ENCODE measurements around the gene LRCH1.

Gene LRCH1

DNA sequence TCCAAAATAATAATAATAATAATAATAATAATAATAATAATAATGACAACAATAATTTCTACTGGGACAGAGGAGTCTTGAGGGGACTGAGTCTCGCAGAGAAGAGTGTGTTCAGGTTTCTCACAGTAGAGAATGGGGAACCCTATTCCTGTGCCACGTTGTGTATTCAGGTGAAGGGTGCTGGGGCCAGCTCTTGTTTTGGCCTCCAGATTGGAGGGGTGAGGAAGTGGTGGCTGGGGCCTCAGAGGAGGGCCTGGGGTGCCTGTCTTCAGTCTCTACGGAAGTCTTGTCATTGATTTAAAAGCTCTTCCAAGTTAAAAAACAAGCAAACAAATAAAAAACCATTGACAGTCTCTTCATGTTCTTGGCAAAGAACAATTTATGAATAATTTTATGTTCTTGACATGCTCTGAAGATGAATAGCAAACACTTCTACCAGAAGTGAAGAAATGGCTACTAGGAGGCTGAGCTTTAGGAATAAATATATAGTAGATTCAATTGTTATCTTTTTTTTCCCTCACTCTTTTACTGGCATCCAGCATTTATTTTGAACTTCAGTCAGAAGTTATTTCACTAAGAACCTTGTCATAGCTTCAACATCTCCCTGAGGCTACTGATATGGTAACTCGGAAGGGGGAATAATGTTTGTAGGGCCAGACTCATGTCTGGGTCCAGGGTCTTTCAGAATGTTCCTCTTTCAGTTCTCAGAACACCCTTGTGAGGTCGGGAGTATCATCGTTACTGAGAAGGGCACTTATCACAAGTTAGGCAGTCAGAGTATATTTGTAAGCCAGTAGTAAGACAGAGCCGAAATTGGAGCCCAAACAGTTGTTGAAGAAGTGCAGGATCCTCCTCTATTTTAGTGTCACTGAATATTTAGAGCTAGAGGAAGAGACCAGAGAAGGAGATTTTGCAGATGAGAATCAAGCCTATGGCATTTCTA lies 13.1 kb downstream of the LRCH1 start:
- DNase-seq, result no peak

GRCh38 chr13:46567671-46568070 lies 14.7 kb downstream of the LRCH1 start:
- no peak for DNase-seq

DNA sequence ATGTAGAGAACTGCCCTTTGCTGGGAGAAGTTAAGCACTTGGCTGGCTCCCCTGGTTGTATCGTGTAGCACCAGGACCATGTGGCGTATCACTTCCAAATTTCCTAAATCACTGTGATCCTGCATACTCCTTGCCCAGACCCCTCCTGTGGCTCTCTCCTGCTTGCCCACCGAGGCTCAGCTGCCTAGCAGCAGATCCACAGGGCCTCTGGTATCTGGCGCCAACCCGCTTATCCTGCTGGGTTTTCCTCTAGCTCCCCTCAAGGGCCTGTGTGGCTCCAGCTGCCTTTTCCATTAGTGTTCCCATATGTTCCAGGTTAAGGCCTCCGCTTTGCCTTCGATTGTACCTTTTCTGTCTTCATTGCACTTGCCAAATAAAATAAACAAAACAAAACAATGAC lies 16.5 kb downstream of the LRCH1 start:
- no peak for DNase-seq

- no peak for DNase-seq
Measured at GRCh38 chr13:46570273-46570672, 17.3 kb downstream of the LRCH1 start.

- DNase-seq, result no peak
Measured at GRCh38 chr13:46571189-46571908, 18.4 kb downstream of the LRCH1 start.

DNA sequence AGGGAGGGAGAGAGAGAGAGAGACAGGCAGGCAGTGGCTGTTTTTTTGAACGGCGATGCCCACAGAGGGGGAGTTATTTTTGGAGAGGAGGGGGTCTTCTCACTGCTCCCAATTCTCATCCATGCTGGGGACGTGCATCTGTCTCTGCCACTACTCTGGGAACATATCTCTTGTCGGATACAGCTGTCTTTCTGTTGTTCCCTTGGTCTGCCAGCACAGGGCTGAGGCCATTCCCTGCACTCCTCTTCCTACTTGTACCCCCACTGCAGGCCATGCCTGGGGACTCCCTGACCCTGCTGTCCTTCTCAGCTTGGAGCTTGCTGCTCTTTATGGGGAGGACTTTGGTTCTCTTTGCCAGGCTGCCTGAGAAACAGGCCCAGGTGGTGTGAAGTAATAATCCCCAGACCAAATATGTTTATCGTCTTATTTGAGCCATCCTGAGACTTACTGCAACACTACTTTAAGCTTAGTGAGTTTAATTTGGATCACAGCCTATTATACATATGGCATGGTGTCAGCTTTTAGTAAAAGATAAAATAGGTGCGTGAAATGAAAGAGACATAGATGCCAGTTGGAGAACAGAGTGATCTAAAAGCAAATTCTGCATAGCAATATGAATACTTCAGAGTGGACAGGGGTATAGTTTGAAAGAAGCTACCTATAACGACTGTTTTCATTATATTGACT lies 19.1 kb downstream of the LRCH1 start:
- no peak for DNase-seq

- DNase-seq, result no peak
Measured at GRCh38 chr13:46572752-46573431, 19.9 kb downstream of the LRCH1 start.

DNA sequence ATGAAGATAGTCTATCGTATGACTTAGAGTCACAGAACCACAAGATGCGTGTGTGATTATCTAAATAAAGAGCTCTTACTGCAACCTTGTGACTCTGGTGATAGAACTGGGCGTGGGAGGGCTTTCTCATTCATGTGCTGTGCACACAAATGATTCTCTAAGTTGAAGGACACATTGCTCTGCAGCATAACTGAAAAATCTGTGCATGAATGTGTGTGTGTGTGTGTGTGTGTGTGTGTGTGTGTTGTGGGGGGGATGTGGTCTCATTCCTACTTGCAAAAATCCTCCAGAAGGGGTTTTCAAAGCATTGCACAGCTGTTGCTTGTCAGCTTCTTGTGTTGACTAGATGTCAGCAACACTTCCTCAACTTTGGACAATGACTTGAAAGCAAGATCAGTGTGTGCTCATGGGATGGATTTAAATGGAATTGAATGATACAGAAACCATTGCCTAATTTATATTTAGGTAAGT lies 22.4 kb downstream of the LRCH1 start:
- no peak for DNase-seq

- DNase-seq, result no peak
Measured at GRCh38 chr13:46575818-46576221, 22.9 kb downstream of the LRCH1 start.

DNA sequence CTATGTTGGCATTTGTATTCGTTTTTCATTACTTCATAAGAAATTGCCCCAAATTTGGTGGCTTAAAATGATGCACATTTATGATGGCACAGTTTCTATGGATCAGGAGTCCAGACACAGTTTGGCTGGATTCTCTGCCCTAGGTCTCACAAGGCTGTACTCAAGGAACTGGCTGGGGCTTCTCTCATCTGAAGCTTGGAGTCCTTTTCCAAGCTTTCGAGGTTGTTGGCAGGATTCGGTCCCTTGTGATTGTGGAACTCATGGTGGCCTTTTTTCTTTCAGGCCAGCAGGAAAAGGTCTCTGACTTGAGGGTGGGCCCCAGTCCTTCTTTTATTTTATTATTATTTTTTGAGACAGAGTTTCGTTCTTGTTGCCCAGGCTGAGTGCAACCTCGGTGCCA lies 23.8 kb downstream of the LRCH1 start:
- DNase-seq, result no peak

DNA sequence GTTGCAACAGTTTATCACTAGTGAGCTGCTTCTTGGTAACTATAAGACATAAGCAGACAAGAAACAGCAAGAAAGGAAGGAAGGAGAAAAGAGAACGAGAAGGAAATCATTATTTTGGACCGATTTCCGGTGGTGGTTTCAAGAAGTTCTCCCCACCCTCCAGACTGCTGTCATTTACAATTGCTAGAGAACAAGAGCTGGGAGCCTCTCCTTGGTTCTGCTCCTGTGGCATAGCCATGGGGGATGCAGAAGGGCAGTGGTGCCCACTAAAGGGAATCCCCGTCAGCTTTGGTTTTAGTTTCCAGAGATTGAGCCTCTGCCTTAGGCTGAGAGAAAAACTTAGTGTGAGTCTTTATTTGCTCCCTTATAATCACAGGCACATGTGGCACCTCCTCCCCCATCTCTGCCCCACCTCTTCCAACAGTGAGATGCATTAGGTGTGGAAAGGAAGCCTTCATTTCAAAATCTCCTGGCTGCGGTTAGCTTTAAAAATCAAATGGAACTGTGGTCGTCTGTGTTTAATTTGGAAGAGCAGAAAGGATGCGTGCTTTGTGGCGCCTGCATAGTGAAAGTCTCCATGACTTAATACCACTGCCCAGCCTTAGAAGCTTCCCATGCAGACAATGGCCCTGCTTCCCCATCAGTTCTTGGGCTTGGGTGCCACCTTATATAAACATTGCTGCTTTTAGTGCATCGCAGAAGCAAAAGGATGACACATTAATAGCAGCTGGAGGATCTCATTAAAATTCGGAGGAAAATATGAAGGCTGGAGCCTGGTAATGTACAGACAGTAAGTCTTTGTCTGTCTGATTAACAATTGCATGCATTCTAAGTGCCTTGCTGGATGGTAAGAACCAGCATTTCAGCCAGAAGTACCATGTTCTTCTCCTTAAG lies 25.0 kb downstream of the LRCH1 start:
- DNase-seq, result no peak

DNA sequence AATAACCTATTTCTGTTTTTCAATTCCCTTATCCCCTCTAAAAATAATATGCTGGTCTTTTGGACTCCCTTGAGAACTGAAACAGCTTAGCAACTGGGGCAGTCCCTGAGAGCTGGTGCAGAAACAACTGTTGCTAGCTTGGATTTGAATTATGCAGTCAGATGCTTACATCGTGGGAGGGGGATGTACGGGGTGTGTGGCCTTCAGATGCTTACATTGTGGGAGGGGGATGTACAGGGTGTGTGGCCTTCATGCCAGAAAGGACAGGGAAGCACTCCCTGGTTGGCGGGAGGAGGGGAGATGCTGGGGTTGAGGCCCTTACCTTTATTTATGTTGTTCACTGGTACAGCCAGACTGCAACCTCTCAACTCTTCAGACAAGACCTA lies 25.6 kb downstream of the LRCH1 start:
- no peak for DNase-seq

- no peak for DNase-seq
Measured at GRCh38 chr13:46580362-46580839, 27.4 kb downstream of the LRCH1 start.

- no peak for DNase-seq
Measured at GRCh38 chr13:46582190-46582589, 29.2 kb downstream of the LRCH1 start.

DNA sequence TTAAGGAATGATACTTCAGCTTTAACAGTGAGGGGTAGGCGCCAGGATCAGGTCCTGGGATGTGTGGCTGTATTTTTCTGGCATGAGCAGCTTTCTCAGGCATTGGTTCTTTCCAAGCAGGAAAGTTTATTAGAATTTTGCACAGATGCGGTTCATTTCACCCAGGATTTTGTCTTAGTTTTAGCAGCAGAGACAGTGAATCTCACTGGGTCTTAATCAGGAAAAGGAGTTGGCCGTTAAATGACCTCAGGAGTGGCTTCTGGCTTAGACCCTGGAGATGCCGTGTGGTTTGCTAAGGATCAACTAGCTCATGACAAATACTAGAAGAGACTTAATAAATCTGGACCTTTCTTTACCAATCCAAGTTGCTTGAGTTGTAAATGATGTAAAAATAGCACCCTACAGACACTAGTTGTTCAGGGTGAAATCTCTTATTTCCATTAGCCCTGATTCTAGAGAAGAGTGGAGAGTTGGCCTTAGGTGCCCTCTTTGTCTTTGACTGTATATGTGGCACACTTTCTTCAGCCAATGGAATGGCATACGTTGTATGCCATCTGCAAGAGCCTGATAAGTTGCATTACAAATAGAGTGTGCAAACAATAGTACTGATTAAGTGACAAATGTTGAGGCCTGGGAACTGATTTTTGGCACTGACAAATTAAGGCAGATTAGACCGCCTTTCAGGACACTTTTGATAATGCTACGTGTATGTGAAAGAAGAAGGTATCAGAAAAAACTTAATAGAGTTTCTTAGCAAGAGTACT lies 34.0 kb downstream of the LRCH1 start:
- no peak for DNase-seq

DNA sequence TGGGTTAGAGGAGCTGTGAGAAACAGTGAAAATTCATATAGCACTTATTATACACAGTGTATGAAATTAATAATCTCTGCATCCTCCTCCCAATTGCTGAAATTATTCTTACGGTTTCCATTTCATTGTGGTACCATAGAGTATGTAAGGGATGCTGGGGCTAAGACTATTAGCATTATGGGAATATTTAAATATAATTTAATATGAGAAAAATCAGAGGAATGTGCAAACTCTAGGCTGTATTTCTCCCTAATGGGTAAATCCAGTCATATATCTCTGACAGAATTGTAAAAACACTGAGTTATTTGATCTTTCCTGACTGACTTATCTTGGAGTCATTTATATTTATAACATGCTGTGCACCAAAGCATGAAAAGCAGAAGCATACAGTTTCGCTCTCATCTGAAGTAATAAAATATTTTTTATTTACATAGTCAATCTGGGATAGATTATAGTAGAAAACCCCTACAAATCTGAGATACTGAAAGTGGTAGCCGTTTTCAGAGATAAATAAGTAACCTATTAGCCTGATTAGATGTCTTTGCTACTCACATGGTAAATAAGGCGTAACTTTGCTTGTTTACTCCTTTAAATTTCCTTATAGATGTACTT lies 34.9 kb downstream of the LRCH1 start:
- no peak for DNase-seq

DNA sequence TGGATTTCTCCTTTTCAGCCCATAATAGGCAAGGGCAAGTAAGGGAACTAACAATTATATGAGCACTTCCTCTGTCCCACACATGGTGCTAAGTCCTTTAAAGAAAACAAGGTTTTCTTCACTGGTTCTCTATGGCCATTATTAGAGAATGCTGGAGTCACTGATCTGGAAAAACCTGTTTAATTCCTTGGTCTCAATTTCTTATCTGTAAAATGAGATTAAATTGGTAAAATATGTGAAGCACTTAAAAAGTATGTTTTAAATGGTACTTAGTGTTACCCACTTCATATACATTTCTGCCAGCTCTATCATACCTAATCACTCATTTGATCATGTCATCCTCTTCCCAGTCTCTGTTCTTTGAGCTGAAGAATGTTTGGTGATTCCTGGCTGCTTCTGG lies 39.4 kb downstream of the LRCH1 start:
- no peak for DNase-seq

- no peak for DNase-seq
Measured at GRCh38 chr13:46593398-46593797, 40.4 kb downstream of the LRCH1 start.

DNA sequence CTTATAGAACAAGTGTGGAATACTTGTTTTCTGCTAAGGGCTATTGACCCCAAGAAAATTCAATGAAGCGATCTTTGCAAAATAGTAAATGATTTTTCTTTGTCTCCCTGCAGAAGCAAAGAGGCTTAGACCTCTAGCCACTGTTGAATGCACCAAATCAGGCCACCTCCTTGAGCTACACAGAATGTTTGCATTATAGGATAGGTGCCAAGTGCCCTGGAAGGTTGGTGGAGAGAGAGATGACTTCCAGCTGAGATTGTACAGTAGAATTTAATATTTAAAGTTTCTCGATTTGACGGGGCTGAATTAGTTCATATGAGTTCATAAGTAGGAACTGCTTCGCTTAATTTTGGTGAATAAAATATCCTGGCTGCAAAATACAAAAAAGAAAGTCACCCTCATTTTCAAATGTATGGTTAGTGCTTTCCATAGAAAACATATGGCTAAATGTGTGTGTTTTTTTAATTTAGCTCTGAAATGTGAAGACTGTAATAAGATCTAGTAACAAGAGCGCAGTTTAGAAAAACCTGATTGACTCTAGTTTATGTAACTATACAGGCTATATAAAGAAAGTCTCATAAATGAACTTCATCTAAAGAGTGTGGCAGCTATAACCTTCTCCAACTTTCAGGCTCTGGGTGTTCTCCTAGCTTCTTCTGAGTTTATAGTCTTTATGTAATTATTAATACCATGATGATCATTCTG lies 41.6 kb downstream of the LRCH1 start:
- no peak for DNase-seq

Data from NCI-H2029 treated with DMSO at 0.1 percent for 48 hours (cell line).